Central memory CD8-positive, alpha-beta T cell (primary cell): Measurements from ENCODE around the gene PRSS8.
A peak's percentile ranks its signal among the peaks of the same experiment; 100 is the strongest.
"Not testable (repeated sequence)": the region's sequence is repeated elsewhere in the genome, so short reads cannot be mapped to it uniquely, and the experiment has no call there.

Source experiments
- ATAC-seq: fragments of 150-1000 bp; cut with Tn5 transposase; replicated peaks from 2 replicates; pipeline ENCODE4 v1.10.0; 2022; ENCODE audit warnings: mild to moderate bottlenecking, moderate FRiP score, moderate number of reproducible peaks; ENCODE audit not compliant: poor library complexity, severe bottlenecking; ENCODE audit errors: extremely low read depth
- DNase-seq, 2 donors: peaks; one replicate each; pipeline ENCODE4 v3.0.0; 2021; ENCODE audit warnings: low spot score in 2 of 2
- H3K27ac Mint-ChIP-seq: one replicate; pipeline ENCODE4 v1.8.0; 2022; ENCODE audit warnings: low read depth, mild to moderate bottlenecking, moderate library complexity, mixed read lengths
- H3K27me3 Mint-ChIP-seq: one replicate; pipeline ENCODE4 v1.8.0; 2022; ENCODE audit warnings: mixed read lengths
- H3K36me3 Mint-ChIP-seq: one replicate; pipeline ENCODE4 v1.8.0; 2022; ENCODE audit warnings: mild to moderate bottlenecking, moderate library complexity, mixed read lengths; ENCODE audit not compliant: insufficient read depth
- H3K4me1 Mint-ChIP-seq: one replicate; pipeline ENCODE4 v1.8.0; 2022; ENCODE audit warnings: mixed read lengths
- H3K4me3 Mint-ChIP-seq: one replicate; pipeline ENCODE4 v1.8.0; 2022; ENCODE audit warnings: mild to moderate bottlenecking, moderate library complexity, mixed read lengths
- H3K9me3 Mint-ChIP-seq: one replicate; pipeline ENCODE4 v1.8.0; 2022; ENCODE audit warnings: mixed read lengths

The PRSS8 gene

DNA sequence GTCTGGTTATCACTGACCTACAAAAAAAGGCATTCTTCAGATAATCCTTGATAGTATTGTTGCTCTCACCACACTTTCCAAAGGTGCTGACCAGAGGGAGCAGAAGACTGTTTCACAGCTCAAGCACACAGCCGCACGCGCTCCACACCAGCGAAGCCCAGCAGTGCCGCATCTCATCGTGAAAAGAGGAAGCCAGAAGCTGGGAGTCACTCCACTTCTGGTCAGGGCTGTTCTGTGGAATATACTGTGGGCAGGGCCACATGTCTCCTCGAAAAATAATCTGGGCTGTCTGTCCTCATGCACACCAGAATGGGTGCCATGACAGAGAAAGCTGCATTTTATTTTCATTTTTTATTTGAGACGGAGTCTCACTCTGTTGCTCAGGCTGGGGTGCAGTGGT, 21.6 kb upstream of the PRSS8 start:
- H3K27ac Mint-ChIP-seq = no peak overlapping the region

DNA sequence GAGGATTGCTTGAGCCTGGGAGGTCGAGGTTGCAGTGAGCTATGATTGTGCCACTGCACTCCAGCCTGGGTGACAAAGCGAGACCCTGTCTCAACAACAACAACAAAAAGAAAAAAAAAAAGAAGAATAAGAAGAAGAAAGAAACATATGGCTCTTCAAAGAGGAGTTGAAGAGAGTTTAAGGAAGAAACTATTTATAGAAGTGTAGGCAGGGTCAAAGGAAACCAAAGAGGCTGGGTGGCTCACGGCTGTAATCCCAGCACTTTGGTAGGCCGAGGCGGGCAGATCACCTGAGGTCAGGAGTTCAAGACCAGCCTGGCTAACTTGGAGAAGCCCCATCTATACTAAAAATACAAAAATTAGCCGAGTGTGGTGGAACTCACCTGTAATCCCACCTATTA, 15.4 kb upstream of the PRSS8 start:
- not testable (repeated sequence) for H3K4me3 Mint-ChIP-seq, ATAC-seq, H3K27me3 Mint-ChIP-seq, DNase-seq, H3K36me3 Mint-ChIP-seq, H3K4me1 Mint-ChIP-seq, H3K9me3 Mint-ChIP-seq, H3K27ac Mint-ChIP-seq

More for the DNA sequence above, 21.6 kb upstream of the PRSS8 start:
- DNase-seq (no peak), ATAC-seq (no peak)
- Mint-ChIP-seq H3K4me1 (peaks cover 4% of the 10 kb centered on the region), H3K27me3 (no peaks in the 10 kb centered on the region), H3K4me3 (no peak overlapping the region), H3K36me3 (no peaks in the 10 kb centered on the region), H3K9me3 (no peaks in the 10 kb centered on the region)

DNA sequence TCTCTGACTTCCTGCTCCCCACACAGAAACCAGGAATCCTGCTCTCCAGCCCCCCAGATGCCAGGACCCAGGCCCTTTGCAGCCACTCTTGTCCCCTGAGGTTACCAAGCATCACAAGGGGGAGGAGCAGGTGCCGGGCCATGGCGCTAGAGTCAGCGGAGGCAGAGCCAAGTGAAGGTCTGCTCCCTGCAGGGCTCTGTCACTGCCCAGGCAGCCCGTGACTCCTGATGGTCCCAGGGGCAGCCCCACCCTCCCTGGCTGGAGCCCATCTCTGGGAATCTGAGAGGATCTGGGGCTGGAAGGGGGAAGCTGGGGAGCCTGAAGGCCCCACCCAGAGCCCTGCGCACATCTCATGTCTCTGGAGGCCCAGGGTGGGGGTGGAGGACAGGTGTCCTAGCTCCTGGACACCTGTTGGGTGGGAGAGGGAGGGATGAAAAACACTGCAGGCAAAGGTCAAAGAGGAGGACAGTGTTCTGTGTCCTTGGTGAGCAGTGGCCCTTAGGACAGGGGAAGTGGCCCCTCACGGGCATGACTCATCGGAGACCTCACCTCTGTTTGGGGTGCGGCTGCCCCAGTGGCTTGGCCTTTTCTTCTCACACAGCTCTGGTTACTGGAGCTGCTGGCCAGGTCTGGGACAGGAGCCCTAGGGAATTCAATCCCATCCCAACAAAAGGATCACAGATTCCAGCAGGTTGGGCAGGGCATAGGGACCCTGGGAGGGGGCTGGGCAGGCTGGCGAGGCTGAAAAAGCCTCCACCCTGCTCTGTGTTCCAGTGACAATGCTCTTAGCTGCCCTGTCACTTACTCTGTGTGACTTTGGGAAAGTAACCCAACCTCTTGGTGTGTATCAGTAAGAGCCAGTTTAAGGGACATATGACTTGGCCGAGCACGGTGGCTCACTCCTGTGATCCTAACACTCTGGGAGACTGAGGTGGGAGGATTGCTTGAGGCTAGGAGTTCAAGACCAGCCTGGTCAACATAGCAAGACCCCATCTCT, 14.7 kb upstream of the PRSS8 start, which contains the start of gene PRSS36:
Gene PRSS36, minus strand, starts transcription at position 173 of the 997 bp plus-strand sequence. Its CDS starts 31 bp downstream, at position 142.
- H3K36me3 Mint-ChIP-seq = peaks cover 2% of the 10 kb centered on the region
- no peak for ATAC-seq
- DNase-seq = no peak
- no peaks in the 10 kb centered on the region for H3K27me3 Mint-ChIP-seq
- no peaks in the 10 kb centered on the region for H3K9me3 Mint-ChIP-seq
- H3K4me3 Mint-ChIP-seq = no peak within 1 kb of the TSS
- no peak within 1 kb of the TSS for H3K27ac Mint-ChIP-seq
- peaks cover 5% of the 10 kb centered on the region for H3K4me1 Mint-ChIP-seq

DNA sequence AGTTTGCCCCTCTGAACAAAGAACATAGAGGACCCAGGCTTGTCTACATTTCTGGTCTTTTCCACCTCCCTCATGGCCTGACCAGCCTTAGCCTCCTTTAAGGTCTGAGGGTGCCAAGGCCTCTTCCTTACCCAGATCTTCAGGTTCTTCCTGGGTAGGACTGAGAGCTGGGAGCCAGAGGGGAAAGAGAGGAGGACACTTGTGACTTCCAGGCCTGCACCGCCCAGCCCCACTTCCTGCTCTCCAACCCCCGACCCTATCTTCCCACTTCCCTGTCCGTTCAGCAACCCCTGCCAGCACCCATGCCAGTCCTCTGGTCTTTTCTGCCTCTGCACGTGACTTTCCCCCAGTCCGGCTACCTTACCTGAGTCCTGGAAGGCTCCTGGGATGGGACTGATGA, 13.8 kb upstream of the PRSS8 start:
- Mint-ChIP-seq H3K27me3 (no peaks in the 10 kb centered on the region), H3K4me3 (no peak overlapping the region), H3K27ac (no peak overlapping the region), H3K36me3 (peaks cover 5% of the 10 kb centered on the region), H3K9me3 (no peaks in the 10 kb centered on the region), H3K4me1 (peaks cover 5% of the 10 kb centered on the region)
- DNase-seq (no peak), ATAC-seq (no peak)

DNA sequence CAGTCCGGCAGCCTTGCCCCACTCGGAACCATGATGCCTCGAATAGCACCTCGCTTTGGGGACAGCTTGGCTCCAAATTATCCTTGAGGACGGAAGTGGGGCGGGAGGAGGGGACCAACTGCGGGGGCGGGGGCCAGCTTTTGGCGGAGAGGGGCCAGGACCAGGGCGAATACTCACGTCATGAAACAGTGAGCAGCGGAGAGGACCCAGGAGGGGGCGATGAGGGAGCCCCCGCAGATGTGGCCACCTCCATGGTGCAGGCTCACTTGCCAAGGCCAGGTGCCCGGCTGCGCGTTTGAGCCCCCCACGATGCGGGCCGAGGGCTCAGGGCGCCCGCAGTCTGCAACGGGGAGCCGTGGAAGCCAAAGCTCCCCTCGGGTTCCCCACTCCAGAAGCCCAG, 13.4 kb upstream of the PRSS8 start:
- no peak for DNase-seq
- no peaks in the 10 kb centered on the region for H3K9me3 Mint-ChIP-seq
- no peak overlapping the region for H3K27ac Mint-ChIP-seq
- H3K36me3 Mint-ChIP-seq = peaks cover 5% of the 10 kb centered on the region
- peaks cover 5% of the 10 kb centered on the region for H3K4me1 Mint-ChIP-seq
- no peak overlapping the region for H3K4me3 Mint-ChIP-seq
- no peaks in the 10 kb centered on the region for H3K27me3 Mint-ChIP-seq
- no peak for ATAC-seq

DNA sequence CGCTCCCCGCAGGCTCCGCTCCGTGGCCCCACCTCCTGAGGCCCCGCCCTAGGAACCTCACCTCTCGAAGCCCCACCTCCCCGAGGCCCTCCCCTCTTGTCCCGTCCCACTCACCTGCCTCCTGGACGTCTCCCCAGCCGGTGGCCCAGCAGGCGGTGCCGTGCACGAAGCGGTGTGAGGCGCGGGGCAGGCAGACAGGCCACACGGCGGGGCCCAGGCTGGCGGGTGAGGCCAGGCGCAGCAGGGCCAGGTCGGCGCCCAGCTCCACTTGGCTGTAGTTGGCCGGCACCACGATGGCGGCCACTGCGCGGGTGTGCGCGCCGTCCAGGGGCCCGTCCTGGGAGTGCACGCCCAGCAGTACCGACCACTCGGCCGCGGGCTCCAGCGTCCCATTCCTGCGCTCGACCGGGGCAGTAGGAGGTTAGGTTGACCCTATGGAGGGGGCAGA, 12.8 kb upstream of the PRSS8 start:
- peaks cover 5% of the 10 kb centered on the region for H3K4me1 Mint-ChIP-seq
- H3K4me3 Mint-ChIP-seq = no peak overlapping the region
- peaks cover 5% of the 10 kb centered on the region for H3K36me3 Mint-ChIP-seq
- ATAC-seq (no peak), DNase-seq (no peak)
- no peaks in the 10 kb centered on the region for H3K9me3 Mint-ChIP-seq
- H3K27ac Mint-ChIP-seq = no peak overlapping the region
- H3K27me3 Mint-ChIP-seq = no peaks in the 10 kb centered on the region

DNA sequence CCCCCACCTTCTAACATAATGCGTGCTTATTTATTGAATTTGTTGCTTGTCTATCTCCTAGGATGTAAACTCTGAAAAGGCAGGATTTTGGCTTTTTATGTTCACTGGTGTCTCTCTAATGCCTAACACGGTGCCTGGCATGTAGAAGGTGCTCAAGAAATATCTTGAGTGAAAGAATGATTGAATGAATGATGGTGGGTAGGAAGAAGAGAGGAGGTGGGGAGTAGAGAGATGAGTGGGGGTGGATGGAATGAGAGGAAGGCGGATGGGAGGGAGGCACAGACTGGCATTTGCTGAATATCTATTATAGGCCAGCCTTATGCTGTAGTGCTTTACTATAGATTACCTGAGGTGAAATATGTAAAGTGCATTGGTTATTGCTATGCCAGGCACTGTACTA, 12.0 kb upstream of the PRSS8 start:
- H3K27ac Mint-ChIP-seq = no peak overlapping the region
- no peak for DNase-seq
- no peak overlapping the region for H3K4me3 Mint-ChIP-seq

DNA sequence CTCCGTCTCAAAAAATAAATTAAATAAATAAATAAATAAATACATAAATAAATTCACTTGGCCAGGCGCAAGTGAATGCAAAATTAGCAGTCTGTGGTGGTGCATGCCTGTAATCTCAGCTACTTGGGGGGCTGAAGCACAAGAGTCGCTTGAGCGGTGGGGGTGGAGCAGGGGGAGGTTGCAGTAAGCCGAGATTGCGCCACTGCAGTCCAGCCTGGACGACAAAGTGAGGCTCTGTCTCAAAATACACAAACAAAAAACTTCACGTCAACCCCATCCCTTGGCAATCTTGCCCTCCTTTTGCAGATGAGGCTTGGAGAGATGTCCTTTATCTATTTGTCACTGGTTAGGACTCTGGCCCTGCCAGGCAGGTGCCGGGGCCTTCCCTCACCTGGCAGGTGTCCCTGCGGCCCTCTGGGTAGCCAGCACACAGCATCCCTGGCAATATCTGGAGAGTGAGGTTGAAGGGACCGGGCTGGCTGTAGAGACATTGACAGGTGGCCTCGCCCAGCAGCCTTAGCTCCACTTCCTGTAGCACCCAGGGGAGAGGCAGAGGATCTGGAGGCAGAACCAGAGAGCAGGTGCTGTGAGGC, 10.0 kb upstream of the PRSS8 start:
- peaks cover 6% of the 10 kb centered on the region for H3K36me3 Mint-ChIP-seq
- H3K4me3 Mint-ChIP-seq = no peak overlapping the region
- no peak overlapping the region for H3K27ac Mint-ChIP-seq
- H3K4me1 Mint-ChIP-seq = peaks cover 11% of the 10 kb centered on the region
- ATAC-seq (no peak), DNase-seq (no peak)
- H3K9me3 Mint-ChIP-seq = no peaks in the 10 kb centered on the region
- H3K27me3 Mint-ChIP-seq = no peaks in the 10 kb centered on the region

More for the DNA sequence above, 12.0 kb upstream of the PRSS8 start:
- Mint-ChIP-seq H3K36me3 (peaks cover 6% of the 10 kb centered on the region), H3K4me1 (peaks cover 5% of the 10 kb centered on the region), H3K9me3 (no peaks in the 10 kb centered on the region), H3K27me3 (no peaks in the 10 kb centered on the region)
- no peak for ATAC-seq

DNA sequence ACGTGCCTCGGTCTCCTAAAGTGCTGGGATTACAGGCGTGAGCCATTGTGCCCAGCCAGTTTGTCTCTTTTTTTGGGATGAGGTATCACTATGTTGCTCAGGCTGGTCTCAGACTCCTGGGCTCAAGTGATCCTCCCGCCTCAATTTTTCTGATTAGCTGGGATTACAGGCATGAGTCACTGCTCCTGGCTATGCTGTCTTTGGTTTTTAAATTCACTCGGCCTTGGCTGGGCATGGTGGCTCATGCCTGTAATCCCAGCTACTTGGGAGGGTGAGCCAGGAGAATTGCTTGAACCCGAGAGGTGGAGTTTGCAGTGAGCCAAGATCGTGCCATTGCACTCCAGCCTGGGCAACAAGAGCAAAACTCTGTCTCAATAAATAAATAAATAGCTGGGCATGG, 8.9 kb upstream of the PRSS8 start:
- not testable (repeated sequence) for DNase-seq, H3K4me1 Mint-ChIP-seq, ATAC-seq, H3K9me3 Mint-ChIP-seq, H3K27me3 Mint-ChIP-seq, H3K36me3 Mint-ChIP-seq
- Mint-ChIP-seq H3K4me3 (peak overlapping the region; percentile 55), H3K27ac (peak overlapping the region; percentile 81)

DNA sequence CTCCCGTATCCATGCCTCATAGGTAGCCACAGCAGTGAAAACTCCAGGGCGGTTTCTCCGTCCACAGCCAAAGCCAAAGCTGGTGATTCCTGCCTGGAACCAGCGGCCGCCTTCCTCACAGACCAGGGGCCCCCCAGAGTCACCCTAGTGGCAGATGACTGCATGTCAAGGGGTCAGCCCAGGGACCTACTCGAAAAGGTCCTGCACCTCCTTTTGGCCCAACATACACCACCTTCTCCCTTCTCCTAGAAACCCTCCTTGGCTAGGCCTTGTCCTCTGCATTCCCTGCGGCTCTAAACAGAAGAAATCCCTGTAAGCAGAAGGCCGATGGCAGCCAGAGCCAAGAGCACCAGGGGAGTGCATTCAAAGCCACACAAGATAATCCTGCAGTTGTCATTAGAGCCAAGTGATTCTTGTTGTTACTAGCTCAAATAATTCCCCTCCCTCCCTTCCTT, 8.2 kb upstream of the PRSS8 start:
- Mint-ChIP-seq H3K4me1 (peaks cover 5% of the 10 kb centered on the region), H3K36me3 (peaks cover 5% of the 10 kb centered on the region), H3K27ac (peak overlapping the region; percentile 81), H3K9me3 (no peaks in the 10 kb centered on the region), H3K4me3 (peak overlapping the region; percentile 55), H3K27me3 (no peaks in the 10 kb centered on the region)
- DNase-seq (no peak), ATAC-seq (no peak)

DNA sequence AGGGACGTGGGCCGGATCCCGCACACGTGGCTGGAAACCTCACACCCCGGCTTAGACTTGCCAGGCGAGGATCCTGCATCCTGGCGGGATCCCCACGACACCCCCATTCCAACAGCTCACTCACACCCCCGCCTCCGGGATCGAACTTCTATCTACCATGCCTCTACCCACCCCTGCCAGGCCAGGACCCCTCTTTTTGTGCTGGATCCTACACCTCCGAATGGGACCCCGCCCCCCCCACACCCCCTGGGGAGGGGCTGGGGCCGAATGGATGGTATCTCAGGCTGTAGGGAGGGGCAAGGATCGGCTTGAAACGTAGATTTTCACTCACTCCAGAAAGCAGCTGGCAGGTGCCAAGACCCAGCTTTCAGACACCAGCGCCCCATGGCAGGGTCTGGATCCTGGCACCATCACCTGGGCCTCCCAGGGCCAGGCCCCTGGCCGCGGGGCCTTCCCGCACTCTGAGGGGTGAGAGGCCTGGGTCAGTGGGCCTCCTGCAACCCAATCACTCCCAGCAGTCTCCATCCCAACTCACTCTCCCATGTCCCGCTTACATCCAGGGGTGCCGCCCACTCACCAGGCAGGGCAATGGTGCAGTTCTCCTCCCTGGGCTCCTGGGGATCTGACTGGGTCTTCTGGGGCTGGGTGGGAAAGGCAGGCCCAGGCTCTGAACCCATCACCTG, 7.6 kb upstream of the PRSS8 start:
- ATAC-seq (no peak), DNase-seq (no peak)
- Mint-ChIP-seq H3K27me3 (no peaks in the 10 kb centered on the region), H3K4me3 (peak overlapping the region; percentile 55), H3K9me3 (no peaks in the 10 kb centered on the region), H3K4me1 (peaks cover 5% of the 10 kb centered on the region), H3K27ac (peak overlapping the region; percentile 81), H3K36me3 (peaks cover 5% of the 10 kb centered on the region)
